Smooth muscle cell (in vitro differentiated cells): ENCODE measurements around the gene FBN1. TPM values are rescaled to one million over a fixed set of nuclear protein-coding genes. Genes with fewer than 3 reads are reported as not detected.

ENCODE experiments used
- DNase-seq: peaks from one replicate; lab custom pipeline; 2025; ENCODE audit not compliant: unreplicated experiment; lab: John Stamatoyannopoulos, UW
- H2AFZ ChIP-seq: fragments of 200-600 bp; sonication (generic); 2 replicates; pipeline ENCODE4 v1.6.0; 2016; ENCODE audit warnings: antibody characterized with exemption, low read depth, mild to moderate bottlenecking
- H3F3A ChIP-seq: fragments of 200-600 bp; sonication (generic); 2 replicates; pipeline ENCODE4 v1.6.0; 2017; ENCODE audit warnings: antibody characterized with exemption, low read depth
- H3K27ac ChIP-seq: fragments of 200-600 bp; sonication (generic); 2 replicates; pipeline ENCODE4 v1.5.1; 2016; ENCODE audit warnings: low read depth, mild to moderate bottlenecking
- H3K27me3 ChIP-seq: fragments of 200-600 bp; sonication (generic); 2 replicates; pipeline ENCODE4 v1.6.1; 2016; ENCODE audit warnings: low read depth, mild to moderate bottlenecking
- H3K36me3 ChIP-seq: fragments of 200-600 bp; sonication (generic); 2 replicates; pipeline ENCODE4 v1.5.1; 2016; ENCODE audit warnings: low read depth
- H3K4me1 ChIP-seq: fragments of 200-600 bp; sonication (generic); 2 replicates; pipeline ENCODE4 v1.5.1; 2016; ENCODE audit warnings: low read depth
- H3K4me2 ChIP-seq: fragments of 200-600 bp; sonication (generic); 2 replicates; pipeline ENCODE4 v1.6.0; 2016; ENCODE audit warnings: mild to moderate bottlenecking
- H3K4me3 ChIP-seq: fragments of 200-600 bp; sonication (generic); 2 replicates; pipeline ENCODE4 v1.5.1; 2016; ENCODE audit warnings: mild to moderate bottlenecking
- H3K79me2 ChIP-seq: fragments of 200-600 bp; sonication (generic); 2 replicates; pipeline ENCODE4 v1.6.0; 2016; ENCODE audit warnings: low read depth, mild to moderate bottlenecking
- H3K9ac ChIP-seq: fragments of 200-600 bp; sonication (generic); 2 replicates; pipeline ENCODE4 v1.6.0; 2016; ENCODE audit warnings: low read depth
- H3K9me3 ChIP-seq: fragments of 200-600 bp; sonication (generic); replicated peaks from 2 replicates; pipeline ENCODE4 v1.5.1; 2016; ENCODE audit warnings: low read depth
- H4K20me1 ChIP-seq: fragments of 200-600 bp; sonication (generic); 2 replicates; pipeline ENCODE4 v1.6.0; 2016; ENCODE audit warnings: low read depth
- WGBS: methylation state at CpG from one replicate; pipeline ENCODE4 v1.1.7; 2016; ENCODE audit warnings: low lambda C conversion rate; 5-methylcytosine and 5-hydroxymethylcytosine counted together
- polyA plus RNA-seq: library from polyadenylated mRNA; unstranded; fragments of >200 nt; fragmentation: Nextera tagmentation; extraction: Ambion mirVana; gene quantifications from 2 replicates; pipeline ENCODE4 v1.2.1, GENCODE V29; 2016
- total RNA-seq: library from RNA; depleted of rRNA; stranded (reverse); fragments of >200 nt; gene quantifications from 2 replicates; pipeline ENCODE4 v1.2.3, GENCODE V29; 2014
- TF ChIP-seq, protein P1 (sequence below): fragments of 200-600 bp; sonication (generic); IDR thresholded peaks from 2 replicates; pipeline ENCODE4 v1.5.1; 2017; ENCODE audit warnings: borderline replicate concordance, mild to moderate bottlenecking, antibody characterized with exemption; ENCODE audit not compliant: insufficient read depth, poor library complexity, severe bottlenecking

Gene FBN1
- total and polyA plus RNA-seq, 2 experiments from 2014 or later = 137 to 330 TPM

DNA sequence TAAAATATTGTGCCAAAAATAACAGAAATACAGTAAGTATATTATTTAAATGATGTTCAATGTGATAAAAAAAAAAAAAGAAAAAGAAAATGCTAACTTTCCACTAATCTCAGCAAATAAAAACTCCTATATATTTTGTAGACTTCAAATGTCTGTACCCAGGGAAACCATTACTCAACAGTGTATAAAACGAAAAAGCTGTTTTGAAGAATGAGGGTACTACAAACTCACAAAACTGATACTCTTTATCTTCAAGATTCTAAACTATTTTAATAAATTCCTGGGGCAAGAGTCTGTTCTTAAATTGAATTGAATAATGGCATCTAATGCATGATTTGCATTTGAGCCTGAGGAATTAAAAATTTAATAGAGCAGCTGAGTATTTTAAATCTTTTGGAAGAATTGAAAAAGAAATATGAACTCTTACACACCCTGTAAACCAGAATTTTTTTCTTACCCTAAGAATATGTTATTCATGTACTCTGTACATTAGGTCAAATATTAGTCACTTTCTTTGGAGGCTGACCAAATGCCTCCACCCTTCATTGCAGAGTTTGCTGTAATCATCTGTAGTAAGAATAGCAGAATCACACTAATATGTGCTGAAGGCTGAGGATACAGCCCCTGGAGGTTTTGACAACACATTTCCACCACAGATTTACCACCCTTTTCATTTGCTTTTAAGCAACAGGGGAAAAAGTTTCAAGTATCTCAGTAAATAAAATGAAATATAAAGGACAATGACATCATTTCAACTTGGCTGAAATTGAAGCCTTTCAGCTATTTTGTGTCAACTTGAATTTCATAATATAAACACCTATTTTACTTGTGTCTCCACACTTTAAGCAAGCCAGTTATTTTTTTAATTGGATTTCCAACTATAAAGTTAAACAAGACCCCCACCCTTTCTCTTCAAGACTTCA lies 79.7 kb downstream of the FBN1 start:
- H3F3A ChIP-seq = no peaks in the 10 kb centered on the region
- H3K4me1 ChIP-seq = peaks cover 20% of the 10 kb centered on the region
- H2AFZ ChIP-seq = no peak overlapping the region
- peaks cover 5% of the 10 kb centered on the region for H3K36me3 ChIP-seq
- no peaks in the 10 kb centered on the region for H3K9me3 ChIP-seq
- 58% methylated on average over 1 of the region's 1 CpG for WGBS
- no peak overlapping the region for H3K4me3 ChIP-seq
- H3K27me3 ChIP-seq = no peaks in the 10 kb centered on the region
- peak overlapping the region; percentile 73 for H3K4me2 ChIP-seq
- peak overlapping the region; percentile 11 for H3K9ac ChIP-seq
- peaks cover 34% of the 10 kb centered on the region for H3K79me2 ChIP-seq
- TF ChIP-seq, protein P1, sequence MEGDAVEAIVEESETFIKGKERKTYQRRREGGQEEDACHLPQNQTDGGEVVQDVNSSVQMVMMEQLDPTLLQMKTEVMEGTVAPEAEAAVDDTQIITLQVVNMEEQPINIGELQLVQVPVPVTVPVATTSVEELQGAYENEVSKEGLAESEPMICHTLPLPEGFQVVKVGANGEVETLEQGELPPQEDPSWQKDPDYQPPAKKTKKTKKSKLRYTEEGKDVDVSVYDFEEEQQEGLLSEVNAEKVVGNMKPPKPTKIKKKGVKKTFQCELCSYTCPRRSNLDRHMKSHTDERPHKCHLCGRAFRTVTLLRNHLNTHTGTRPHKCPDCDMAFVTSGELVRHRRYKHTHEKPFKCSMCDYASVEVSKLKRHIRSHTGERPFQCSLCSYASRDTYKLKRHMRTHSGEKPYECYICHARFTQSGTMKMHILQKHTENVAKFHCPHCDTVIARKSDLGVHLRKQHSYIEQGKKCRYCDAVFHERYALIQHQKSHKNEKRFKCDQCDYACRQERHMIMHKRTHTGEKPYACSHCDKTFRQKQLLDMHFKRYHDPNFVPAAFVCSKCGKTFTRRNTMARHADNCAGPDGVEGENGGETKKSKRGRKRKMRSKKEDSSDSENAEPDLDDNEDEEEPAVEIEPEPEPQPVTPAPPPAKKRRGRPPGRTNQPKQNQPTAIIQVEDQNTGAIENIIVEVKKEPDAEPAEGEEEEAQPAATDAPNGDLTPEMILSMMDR = no peak
- no peak for DNase-seq
- peaks cover 6% of the 10 kb centered on the region for H4K20me1 ChIP-seq
- H3K27ac ChIP-seq = peak overlapping the region; percentile 86

- Histone ChIP-seq H3F3A (no peaks in the 10 kb centered on the region), H3K4me2 (no peak overlapping the region), H3K27ac (no peak overlapping the region), H4K20me1 (peaks cover 6% of the 10 kb centered on the region), H3K9ac (no peak overlapping the region), H3K79me2 (peaks cover 34% of the 10 kb centered on the region), H3K27me3 (no peaks in the 10 kb centered on the region), H3K4me3 (no peak overlapping the region), H2AFZ (no peak overlapping the region), H3K36me3 (no peaks in the 10 kb centered on the region), H3K4me1 (peaks cover 30% of the 10 kb centered on the region), H3K9me3 (no peaks in the 10 kb centered on the region)
- no peak for DNase-seq
- 78% methylated on average over 4 of the region's 4 CpGs for WGBS
- TF ChIP-seq, protein P1 = no peak
These were observed 80.8 kb downstream of the FBN1 start for GRCh38 chr15:48564690-48565089.

DNA sequence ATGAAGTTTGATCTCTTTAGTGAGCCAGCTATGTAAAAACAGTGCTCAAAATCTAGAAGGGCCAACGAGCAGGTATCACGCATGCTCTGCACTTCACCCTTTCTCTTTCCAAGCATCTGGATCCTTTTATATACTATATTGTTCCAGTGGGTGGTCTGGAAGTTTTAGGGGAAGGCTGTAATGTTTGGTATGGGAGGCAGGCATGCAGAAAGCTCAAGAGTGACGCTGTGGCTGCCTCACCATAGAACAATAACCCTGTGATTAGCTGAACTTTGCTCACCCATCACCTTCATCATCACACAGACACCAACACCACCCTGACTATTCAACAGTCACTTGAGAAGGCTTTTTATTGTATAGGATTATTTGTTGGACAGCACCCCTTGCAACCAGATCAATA lies 81.6 kb downstream of the FBN1 start:
- Histone ChIP-seq H3K27ac (no peak overlapping the region), H3K4me1 (peaks cover 37% of the 10 kb centered on the region), H3K9ac (no peak overlapping the region), H3K36me3 (no peaks in the 10 kb centered on the region), H3K4me2 (no peak overlapping the region), H3K4me3 (no peak overlapping the region), H3K9me3 (no peaks in the 10 kb centered on the region), H3K79me2 (peaks cover 34% of the 10 kb centered on the region), H3K27me3 (no peaks in the 10 kb centered on the region), H3F3A (peaks cover 2% of the 10 kb centered on the region), H4K20me1 (peaks cover 6% of the 10 kb centered on the region), H2AFZ (no peak overlapping the region)
- no peak for DNase-seq
- WGBS = 89% methylated on average over 3 of the region's 3 CpGs
- TF ChIP-seq, protein P1 = no peak
